ENCODE measurements around the gene TSC2.

Gene TSC2

GRCh38 chr16:2082983-2083364, 35.2 kb downstream of the TSC2 start:
- no peak overlapping the region for H2AFZ ChIP-seq (ENCODE audit: low read depth)
- no peaks in the 10 kb centered on the region for H4K20me1 ChIP-seq (ENCODE audit: insufficient read depth)
- no peak overlapping the region for H3K4me2 ChIP-seq
- 0 out of 2 replicates have a peak, but pooled peaks cover under 1% of the 10 kb centered on the region for H3K36me3 ChIP-seq (ENCODE audit: insufficient read depth)
- H3K27me3 ChIP-seq (ENCODE audit: insufficient read depth, low read depth), result no peaks in the 10 kb centered on the region
- TF ChIP-seq CTCF (conservative IDR thresholded peaks at IDR 0.05; ENCODE audit: low read depth, low read length), result no peak
- no peaks in the 10 kb centered on the region for H3K79me2 ChIP-seq (ENCODE audit: insufficient read depth, low read depth)
- H3K9ac ChIP-seq, result no peak overlapping the region
- no peak overlapping the region for H3K27ac ChIP-seq
- H3K4me1 ChIP-seq (ENCODE audit: low read depth, poor library complexity, severe bottlenecking), result no peaks in the 10 kb centered on the region
- H3K4me3 ChIP-seq (IDR thresholded peaks at IDR 0.05; ENCODE audit: insufficient read depth, low read depth, low read length), result no peak overlapping the region

GRCh38 chr16:2083409-2083808, 35.6 kb downstream of the TSC2 start:
- H3K9ac ChIP-seq, result no peak overlapping the region
- H3K79me2 ChIP-seq (ENCODE audit: insufficient read depth, low read depth), result no peaks in the 10 kb centered on the region
- H3K36me3 ChIP-seq (ENCODE audit: insufficient read depth), result 0 out of 2 replicates have a peak, but pooled peaks cover 3% of the 10 kb centered on the region
- no peaks in the 10 kb centered on the region for H4K20me1 ChIP-seq (ENCODE audit: insufficient read depth)
- H3K27ac ChIP-seq, result no peak overlapping the region
- H3K4me1 ChIP-seq (ENCODE audit: low read depth, poor library complexity, severe bottlenecking), result no peaks in the 10 kb centered on the region
- no peak overlapping the region for H2AFZ ChIP-seq (ENCODE audit: low read depth)
- no peak overlapping the region for H3K4me3 ChIP-seq (IDR thresholded peaks at IDR 0.05; ENCODE audit: insufficient read depth, low read depth, low read length)
- TF ChIP-seq CTCF (conservative IDR thresholded peaks at IDR 0.05; ENCODE audit: low read depth, low read length), result no peak
- no peak overlapping the region for H3K4me2 ChIP-seq
- H3K27me3 ChIP-seq (ENCODE audit: insufficient read depth, low read depth), result no peaks in the 10 kb centered on the region

GRCh38 chr16:2083876-2084780, 36.3 kb downstream of the TSC2 start:
- Histone ChIP-seq H2AFZ (ENCODE audit: low read depth) (no peak overlapping the region), H3K4me3 (IDR thresholded peaks at IDR 0.05; ENCODE audit: insufficient read depth, low read depth, low read length) (no peak overlapping the region), H3K36me3 (ENCODE audit: insufficient read depth) (0 out of 2 replicates have a peak, but pooled peaks cover 3% of the 10 kb centered on the region), H3K27ac (no peak overlapping the region), H3K27me3 (ENCODE audit: insufficient read depth, low read depth) (no peaks in the 10 kb centered on the region), H4K20me1 (ENCODE audit: insufficient read depth) (no peaks in the 10 kb centered on the region), H3K4me2 (no peak overlapping the region), H3K9ac (no peak overlapping the region), H3K4me1 (ENCODE audit: low read depth, poor library complexity, severe bottlenecking) (no peaks in the 10 kb centered on the region), H3K79me2 (ENCODE audit: insufficient read depth, low read depth) (no peaks in the 10 kb centered on the region)
- TF ChIP-seq CTCF (conservative IDR thresholded peaks at IDR 0.05; ENCODE audit: low read depth, low read length), result no peak

- H4K20me1 ChIP-seq (ENCODE audit: insufficient read depth), result no peaks in the 10 kb centered on the region
- no peak overlapping the region for H2AFZ ChIP-seq (ENCODE audit: low read depth)
- no peak overlapping the region for H3K4me2 ChIP-seq
- no peak overlapping the region for H3K4me3 ChIP-seq (IDR thresholded peaks at IDR 0.05; ENCODE audit: insufficient read depth, low read depth, low read length)
- no peak overlapping the region for H3K9ac ChIP-seq
- H3K4me1 ChIP-seq (ENCODE audit: low read depth, poor library complexity, severe bottlenecking), result no peaks in the 10 kb centered on the region
- no peaks in the 10 kb centered on the region for H3K27me3 ChIP-seq (ENCODE audit: insufficient read depth, low read depth)
- H3K36me3 ChIP-seq (ENCODE audit: insufficient read depth), result 0 out of 2 replicates have a peak, but pooled peaks cover 3% of the 10 kb centered on the region
- no peaks in the 10 kb centered on the region for H3K79me2 ChIP-seq (ENCODE audit: insufficient read depth, low read depth)
- H3K27ac ChIP-seq, result no peak overlapping the region
- TF ChIP-seq CTCF (conservative IDR thresholded peaks at IDR 0.05; ENCODE audit: low read depth, low read length), result no peak
Observed at GRCh38 chr16:2084895-2085625, 37.3 kb downstream of the TSC2 start.

Data from KMS-11 (cell line).